Prostate gland (tissue), 2 donors: Measurements from ENCODE around the gene AQP3. TPM values are rescaled to one million over a fixed set of nuclear protein-coding genes. Genes with fewer than 3 reads are reported as not detected.
A peak's percentile ranks its signal among the peaks of the same experiment; 100 is the strongest.

ENCODE experiments used
- DNase-seq: peaks from one replicate; pipeline ENCODE4 v3.0.0-alpha.2; 2019; ENCODE audit warnings: low spot score
- H3K27ac ChIP-seq, 2 donors: fragments of 200-600 bp; sonication (generic); 2 replicates each; pipeline ENCODE4 v1.5.1; 2017 to 2019
- H3K27me3 ChIP-seq: fragments of 200-600 bp; sonication (generic); replicated peaks from 2 replicates; pipeline ENCODE4 v1.5.1; 2019; ENCODE audit not compliant: insufficient read depth
- H3K36me3 ChIP-seq, 2 donors: fragments of 200-600 bp; sonication (generic); 1 replicate in 1 of 2; 2 replicates in 1 of 2; pipeline versions ENCODE4 v1.5.1 to v1.8.1; 2017 to 2019
- H3K4me1 ChIP-seq: fragments of 200-600 bp; sonication (generic); replicated peaks from 2 replicates; pipeline ENCODE4 v1.5.1; 2019
- H3K4me3 ChIP-seq, 2 donors: fragments of 200-600 bp; sonication (generic); 2 replicates each; pipeline ENCODE4 v1.5.1; 2017 to 2019
- H3K9me3 ChIP-seq: fragments of 200-600 bp; sonication (generic); 2 replicates; pipeline ENCODE4 v1.5.1; 2017
- CTCF ChIP-seq, 4 experiments: fragments of 200-600 bp in 2 of 4; fragments of 450-650 bp in 2 of 4; sonication (generic) in 2 of 4; IDR thresholded peaks; 1 replicate in 3 of 4; 2 replicates in 1 of 4; pipeline ENCODE4 v1.5.1; 2016 to 2019; ENCODE audit warnings: antibody characterized with exemption in 4 of 4, mild to moderate bottlenecking in 2 of 4, moderate library complexity in 2 of 4
- POLR2A ChIP-seq: fragments of 450-650 bp; IDR thresholded peaks from one replicate; pipeline ENCODE4 v1.6.1; 2016; ENCODE audit warnings: antibody characterized with exemption, mild to moderate bottlenecking
- POLR2AphosphoS5 ChIP-seq: sonication (generic); formaldehyde crosslinking; IDR thresholded peaks from one replicate; pipeline ENCODE4 v1.6.1; 2017; ENCODE audit warnings: antibody characterized with exemption
- WGBS: methylation state at CpG from one replicate; pipeline ENCODE4 v1.1.5; 2018; 5-methylcytosine and 5-hydroxymethylcytosine counted together
- intact Hi-C: fragments of 100-400 bp; cut with DNase I; formaldehyde crosslinking; loops from one replicate; pipeline ENCODE4 v1.14.2; 2022
- total RNA-seq, 2 donors: library from RNA; depleted of rRNA; stranded (reverse); fragments of >200 nt; gene quantifications; one replicate each; pipeline ENCODE4 v1.1.0, GENCODE V29; 2016

The AQP3 gene
- total RNA-seq, 2 donors from 2014 or later = 200 to 327 TPM

GRCh38 chr9:33447799-33448553 lies 583 bp upstream of the AQP3 start:
- intact Hi-C loops = no loop called here
- Histone ChIP-seq H3K4me3 (peak overlapping the region; percentile 44 to 61), H3K36me3 (no peaks in the 10 kb centered on the region), H3K9me3 (no peaks in the 10 kb centered on the region), H3K27ac (peak overlapping the region; percentile 84 to 91), H3K27me3 (no peaks in the 10 kb centered on the region), H3K4me1 (peaks cover 7% of the 10 kb centered on the region)
- WGBS = 20% methylated on average over 20 of the region's 20 CpGs
- no peak for TF ChIP-seq CTCF (IDR thresholded peaks at IDR 0.05)
- TF ChIP-seq POLR2AphosphoS5 = peak; percentile 51
- DNase-seq = peak; percentile 57

- Histone ChIP-seq H3K4me1 (peaks cover 7% of the 10 kb centered on the region), H3K27me3 (no peaks in the 10 kb centered on the region), H3K27ac (peak overlapping the region; percentile 84 to 91), H3K9me3 (no peaks in the 10 kb centered on the region), H3K36me3 (peaks cover 6 to 8% of the 10 kb centered on the region in 2 donors), H3K4me3 (peak overlapping the region; percentile 44 to 61)
- no peak for DNase-seq
- peak in 1 of 4 experiments; percentile 10 for TF ChIP-seq CTCF (IDR thresholded peaks at IDR 0.05)
- no peak for TF ChIP-seq POLR2A
- TF ChIP-seq POLR2AphosphoS5 = no peak
- intact Hi-C loops = no loop called here
- WGBS = 38% methylated on average over 12 of the region's 12 CpGs
Measured at GRCh38 chr9:33446240-33446945, 1.0 kb downstream of the AQP3 start.

GRCh38 chr9:33445389-33446239 lies 1.8 kb downstream of the AQP3 start:
- intact Hi-C loops = no loop called here
- H3K9me3 ChIP-seq = no peaks in the 10 kb centered on the region
- WGBS = 43% methylated on average over 11 of the region's 11 CpGs
- peaks cover 6 to 11% of the 10 kb centered on the region in 2 donors for H3K36me3 ChIP-seq
- peak; percentile 87 for DNase-seq
- no peaks in the 10 kb centered on the region for H3K27me3 ChIP-seq
- TF ChIP-seq POLR2AphosphoS5 (peak; percentile 80), CTCF (IDR thresholded peaks at IDR 0.05) (peak in 2 of 4 experiments; percentile 39 to 43), POLR2A (peak; percentile 40)
- peak overlapping the region; percentile 44 to 61 for H3K4me3 ChIP-seq
- H3K4me1 ChIP-seq = peaks cover 7% of the 10 kb centered on the region
- H3K27ac ChIP-seq = peak overlapping the region; percentile 84 to 91

- no peak for DNase-seq
- Histone ChIP-seq H3K4me1 (peaks cover 7% of the 10 kb centered on the region), H3K27ac (peak overlapping the region; percentile 16 to 24), H3K9me3 (no peaks in the 10 kb centered on the region), H3K36me3 (peaks cover 6 to 13% of the 10 kb centered on the region in 2 donors), H3K4me3 (no peak overlapping the region), H3K27me3 (no peaks in the 10 kb centered on the region)
- intact Hi-C loops = no loop called here
- 75% methylated on average over 10 of the region's 10 CpGs for WGBS
- no peak for TF ChIP-seq POLR2AphosphoS5
- no peak for TF ChIP-seq POLR2A
- TF ChIP-seq CTCF (IDR thresholded peaks at IDR 0.05) = no peak
Measured at GRCh38 chr9:33443464-33444154, 3.8 kb downstream of the AQP3 start.
